Breast epithelium (tissue), 3 donors: Measurements from ENCODE around the gene UBL7.

ENCODE experiments used
- CTCF ChIP-seq, 3 donors: fragments of 450-650 bp; IDR thresholded peaks; one replicate each; pipeline ENCODE4 v1.5.1; 2016 to 2017; ENCODE audit warnings: antibody characterized with exemption in 3 of 3, mild to moderate bottlenecking in 3 of 3, moderate library complexity in 3 of 3
- POLR2A ChIP-seq: fragments of 450-650 bp; IDR thresholded peaks from one replicate; pipeline ENCODE4 v1.6.1; 2016; ENCODE audit warnings: antibody characterized with exemption, mild to moderate bottlenecking, moderate library complexity

GRCh38 chr15:74415966-74416916 lies 44.7 kb downstream of the UBL7 start:
- TF ChIP-seq CTCF (IDR thresholded peaks at IDR 0.05) (no peak), POLR2A (no peak)
